GM12878 (cell line): ENCODE results near the gene PCSK2. TPM values are rescaled to one million over a fixed set of nuclear protein-coding genes. Genes with fewer than 3 reads are reported as not detected.

Experiments used
- ATAC-seq: fragments of 200-7000 bp; cut with Tn5 transposase; 3 replicates; pipeline ENCODE4 v1.9.1; 2020; ENCODE audit warnings: mild to moderate bottlenecking, moderate library complexity
- BruUV-seq: library from RNA; stranded (reverse); fragments of 400-500 nt; replicated peaks from 2 replicates; lab custom pipeline; 2021; lab: Mats Ljungman, UMichigan
- CTCF ChIA-PET: fragments of 300-600 bp; sonication (Branson Sonifier 250); formaldehyde crosslinking; extraction: SDS; loops from one replicate; lab custom pipeline; 2021; ENCODE audit warnings: inconsistent platforms; lab: Yijun Ruan, JAX
- POLR2A ChIA-PET: fragments of 350-600 bp; formaldehyde crosslinking; extraction: SDS; loops from one replicate; lab custom pipeline; 2021; ENCODE audit warnings: inconsistent platforms; lab: Charles Lee
- RAD21 ChIA-PET: fragments of 300-600 bp; sonication (Branson Sonifier 250); formaldehyde crosslinking; loops from one replicate; lab custom pipeline; 2023; ENCODE audit warnings: antibody characterized with exemption; ENCODE audit not compliant: unreplicated experiment; lab: Charles Lee
- SMC1A ChIA-PET: fragments of 300-600 bp; sonication (Branson Sonifier 250); formaldehyde crosslinking; loops from one replicate; lab custom pipeline; 2023; ENCODE audit not compliant: unreplicated experiment, uncharacterized antibody; lab: Charles Lee
- DNase-seq: peaks from one replicate; pipeline ENCODE4 v3.0.0-alpha.2; 2011; ENCODE audit warnings: low read depth, low spot score
- FAIRE-seq: peaks from 3 replicates; lab custom pipeline; 2011; peaks lifted over from hg19 to GRCh38; lab: Jason Lieb, UNC
- H2AFZ ChIP-seq: 2 replicates; pipeline ENCODE4 v1.6.0; 2011; ENCODE audit warnings: low read depth, low read length, control low read depth; ENCODE audit not compliant: control insufficient read depth
- H3K27ac ChIP-seq: 2 replicates; pipeline ENCODE4 v1.5.1; 2011; ENCODE audit warnings: control low read depth; ENCODE audit not compliant: control insufficient read depth, insufficient read depth
- H3K27me3 ChIP-seq, 2 experiments: replicated peaks in 1 of 2; 2 replicates each; pipeline versions ENCODE4 v1.6.0 to v1.6.1; 2011; ENCODE audit warnings: low read length in 1 of 2; ENCODE audit not compliant: control insufficient read depth in 2 of 2, insufficient read depth in 2 of 2
- H3K36me3 ChIP-seq, 2 experiments: 2 replicates each; pipeline ENCODE4 v1.5.1; 2011; ENCODE audit warnings: low read length in 1 of 2; ENCODE audit not compliant: control insufficient read depth in 2 of 2, insufficient read depth in 2 of 2
- H3K4me1 ChIP-seq: 2 replicates; pipeline ENCODE4 v1.6.1; 2011; ENCODE audit warnings: mild to moderate bottlenecking, low read length, moderate library complexity, mixed read lengths; ENCODE audit not compliant: control insufficient read depth, insufficient read depth
- H3K4me2 ChIP-seq: 2 replicates; pipeline ENCODE4 v1.6.0; 2011; ENCODE audit warnings: control low read depth; ENCODE audit not compliant: control insufficient read depth, insufficient read depth
- H3K4me3 ChIP-seq: fragments of 200-600 bp; sonication (generic); 2 replicates; pipeline ENCODE4 v1.5.1; 2016
- H3K79me2 ChIP-seq: 2 replicates; pipeline ENCODE4 v1.6.0; 2011; ENCODE audit warnings: low read length; ENCODE audit not compliant: control insufficient read depth, insufficient read depth
- H3K9ac ChIP-seq: 2 replicates; pipeline ENCODE4 v1.8.0; 2011; ENCODE audit warnings: low read length, control low read depth, mixed read lengths; ENCODE audit not compliant: control insufficient read depth, insufficient read depth
- H3K9me3 ChIP-seq: replicated peaks from 3 replicates; pipeline ENCODE4 v1.5.1; 2011; ENCODE audit warnings: mild to moderate bottlenecking, low read length; ENCODE audit not compliant: control insufficient read depth, insufficient read depth
- H4K20me1 ChIP-seq: 2 replicates; pipeline ENCODE4 v1.6.0; 2011; ENCODE audit not compliant: control insufficient read depth, insufficient read depth
- BMI1 ChIP-seq: fragments of 450-650 bp; IDR thresholded peaks from 2 replicates; pipeline ENCODE4 v1.6.1; 2016; ENCODE audit warnings: mild to moderate bottlenecking, moderate library complexity, borderline replicate concordance
- EED ChIP-seq: sonication (generic); IDR thresholded peaks from 2 replicates; pipeline ENCODE4 v1.6.1; 2016; ENCODE audit warnings: antibody characterized with exemption, low read depth
- ELK1 ChIP-seq: IDR thresholded peaks from 2 replicates; pipeline ENCODE4 v1.6.1; 2012; ENCODE audit warnings: low read depth, low read length, improper control_type of control experiment
- FOXK2 ChIP-seq: fragments of 450-650 bp; IDR thresholded peaks from 2 replicates; pipeline ENCODE4 v1.6.1; 2017; ENCODE audit warnings: mild to moderate bottlenecking, moderate library complexity
- IRF5 ChIP-seq: fragments of 450-650 bp; IDR thresholded peaks from 2 replicates; pipeline ENCODE4 v1.6.1; 2017; ENCODE audit warnings: borderline replicate concordance
- MXI1 ChIP-seq: fragments of 150-350 bp; IDR thresholded peaks from 2 replicates; pipeline ENCODE4 v1.6.1; 2011; ENCODE audit warnings: low read depth, mild to moderate bottlenecking, inconsistent platforms, low read length, improper control_type of control experiment
- PML ChIP-seq: IDR thresholded peaks from 2 replicates; pipeline ENCODE4 v1.6.1; 2012; ENCODE audit warnings: low read length, inconsistent platforms
- POLR2AphosphoS5 ChIP-seq: IDR thresholded peaks from 2 replicates; pipeline ENCODE4 v1.6.1; 2011; ENCODE audit warnings: mild to moderate bottlenecking, low read length, inconsistent platforms
- RBBP5 ChIP-seq: fragments of 200-600 bp; sonication (generic); conservative IDR thresholded peaks from 2 replicates; pipeline ENCODE4 v1.6.1; 2016
- TBL1XR1 ChIP-seq: IDR thresholded peaks from 2 replicates; pipeline ENCODE4 v1.6.1; 2012; ENCODE audit warnings: low read depth, low read length, improper control_type of control experiment
- WGBS: methylation state at CpG from one replicate; pipeline ENCODE4 v1.1.6; 2016; ENCODE audit warnings: low lambda C conversion rate; ENCODE audit not compliant: insufficient replicate concordance, insufficient coverage; ENCODE audit errors: missing lambda C conversion rate; 5-methylcytosine and 5-hydroxymethylcytosine counted together
- in situ Hi-C: fragments of 300-500 bp; cut with MboI; formaldehyde crosslinking; loops from 9 replicates; pipeline ENCODE4 v1.14.3; 2018; ENCODE audit warnings: mixed read lengths
- intact Hi-C: fragments of 100-400 bp; cut with micrococcal nuclease; formaldehyde crosslinking; loops from one replicate; pipeline ENCODE4 v1.14.2; 2022; ENCODE audit not compliant: unreplicated experiment
- polyA plus RNA-seq, 11 experiments: library from polyadenylated mRNA; depleted of rRNA in 4 of 11; unstranded in 6 of 11; stranded (reverse) in 5 of 11; fragments of >200 nt; fragmentation: Nextera tagmentation in 4 of 11; fragmentation: Illumina TruSeq in 1 of 11; extraction: Ambion mirVana in 4 of 11; extraction: Trizol in 1 of 11; gene quantifications; 1 replicate in 1 of 11; 2 replicates in 10 of 11; pipeline versions ENCODE4 v1.2.1 to v1.2.3, GENCODE V29; 2011 to 2016; ENCODE audit warnings: inconsistent platforms in 2 of 11, missing spikeins in 2 of 11, low read depth in 1 of 11
- total RNA-seq, 4 experiments: library from RNA; depleted of rRNA in 3 of 4; stranded (reverse); fragments of >200 nt in 3 of 4; fragmentation: Illumina TruSeq in 1 of 4; extraction: Trizol in 1 of 4; gene quantifications; 2 replicates each; pipeline versions ENCODE4 v1.2.1 to v1.2.3, GENCODE V29; 2013 to 2021

Gene PCSK2
- total and polyA plus RNA-seq, 10 of the 15 experiments (the other 5 are each of a cell fraction or from before 2014, with no cell fraction given), result not detected

- Histone ChIP-seq H3K9ac (no peak overlapping the region), H3K36me3 (no peaks in the 10 kb centered on the region), H3K9me3 (no peaks in the 10 kb centered on the region), H3K4me1 (no peaks in the 10 kb centered on the region), H3K79me2 (no peaks in the 10 kb centered on the region), H4K20me1 (no peaks in the 10 kb centered on the region), H3K27me3 (no peaks in the 10 kb centered on the region), H3K27ac (no peak overlapping the region), H3K4me3 (no peak overlapping the region), H3K4me2 (no peak overlapping the region), H2AFZ (no peak overlapping the region)
- ChIA-PET POLR2A (no interaction called here), RAD21 (no interaction called here), SMC1A (no interaction called here), CTCF (no interaction called here)
- DNase-seq, result no peak
- intact Hi-C loops, result no loop called here
- no peak for FAIRE-seq
- WGBS, result 44% methylated on average over 4 of the region's 4 CpGs
- TF ChIP-seq BMI1 (no peak), POLR2AphosphoS5 (no peak), EED (no peak), MXI1 (no peak), ELK1 (no peak), FOXK2 (no peak), TBL1XR1 (no peak), PML (no peak), IRF5 (no peak), RBBP5 (no peak)
- in situ Hi-C loops, result loop anchor here (10.0 kb wide), 1 partner anchor 65 kb away; no protein-coding TSS in a partner anchor
- no TSS peak for BruUV-seq
- ATAC-seq, result no peak
Measured at GRCh38 chr20:17179840-17180239, 47.0 kb upstream of the PCSK2 start.
